Anterior cingulate cortex (tissue), 58 donors: ENCODE data around the gene PML.

Experiments used
- DNase-seq, 58 donors: peaks; one replicate each; lab custom pipeline; 2025; lab: John Stamatoyannopoulos, UW

Gene PML

GRCh38 chr15:73983211-73983727, 11.2 kb upstream of the PML start:
- peak in 6 of 58 donors; percentile 10 to 63 (median 20) for DNase-seq

GRCh38 chr15:73983773-73984172, 10.7 kb upstream of the PML start:
- peak in 1 of 58 donors; percentile 21 for DNase-seq

- no peak for DNase-seq
Observed at GRCh38 chr15:73984208-73984979, 10.1 kb upstream of the PML start.

DNA sequence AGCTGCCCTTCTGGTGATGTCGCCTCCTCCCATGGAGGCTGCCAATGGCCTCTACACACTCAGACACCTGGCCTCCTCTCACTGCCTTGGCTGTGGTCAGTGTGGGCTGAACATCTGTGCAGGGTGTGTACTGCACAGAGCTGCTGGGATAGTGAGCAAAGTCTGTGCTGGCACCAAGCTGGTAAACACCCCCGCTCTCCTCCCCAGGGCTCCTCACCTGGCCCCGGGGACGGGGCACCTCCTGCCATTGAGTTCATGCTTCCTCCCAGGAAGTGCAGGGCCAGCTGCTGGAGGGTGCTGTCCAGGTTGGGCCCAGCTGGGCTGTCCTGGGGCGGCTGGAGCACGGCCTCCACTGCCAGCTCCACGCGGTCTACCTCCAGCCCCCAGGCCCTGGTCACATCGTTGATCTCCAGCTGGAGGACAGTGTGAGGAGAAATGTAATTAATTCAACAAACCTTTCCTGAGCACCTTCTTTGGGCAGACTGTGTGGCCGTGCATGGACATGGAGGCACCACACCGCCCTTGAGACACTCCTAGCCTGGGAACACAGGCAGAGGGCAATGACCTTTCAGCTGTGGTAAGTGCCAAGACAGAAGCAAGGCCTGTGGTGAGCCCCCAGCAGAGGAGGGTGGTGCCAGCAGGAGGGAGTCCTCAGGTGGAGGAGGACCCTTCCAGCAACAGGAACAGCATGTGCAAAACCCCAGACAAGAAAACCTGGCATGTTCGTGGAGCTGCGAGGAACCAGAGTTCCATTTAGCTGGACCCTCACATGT, 9.2 kb upstream of the PML start:
- no peak for DNase-seq

GRCh38 chr15:73986055-73986775, 8.3 kb upstream of the PML start:
- DNase-seq = peak in 1 of 58 donors; percentile 16

GRCh38 chr15:73986776-73987056, 7.8 kb upstream of the PML start:
- no peak for DNase-seq

- no peak for DNase-seq
Observed at GRCh38 chr15:73987250-73987649, 7.3 kb upstream of the PML start.

GRCh38 chr15:73987681-73988444, 6.7 kb upstream of the PML start:
- no peak for DNase-seq

DNA sequence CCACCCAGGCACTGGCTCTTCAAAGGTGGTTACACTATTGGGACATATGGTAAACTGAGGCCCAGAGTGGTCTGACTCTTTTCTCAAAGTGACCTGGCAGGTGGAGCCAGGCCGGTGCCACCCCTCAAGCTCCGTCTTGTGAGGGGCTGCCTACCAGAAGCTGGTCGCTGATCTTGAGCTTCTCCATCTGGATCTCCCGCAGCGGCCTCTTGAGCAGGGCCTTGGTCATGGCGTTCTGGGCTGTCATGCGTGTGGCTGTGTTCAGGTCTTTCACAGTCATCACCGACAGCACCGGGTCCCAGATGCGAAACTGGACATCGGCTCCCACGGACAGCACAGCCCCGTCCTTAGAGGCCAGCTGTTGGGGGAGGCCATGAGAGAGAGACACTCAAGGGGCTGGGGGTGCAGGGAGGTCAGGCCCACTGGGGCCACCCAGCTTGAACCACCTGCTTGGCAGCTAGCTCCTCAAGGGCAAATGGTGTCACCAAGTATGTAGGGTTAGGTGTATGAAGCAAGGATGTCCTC, 6.0 kb upstream of the PML start:
- DNase-seq = no peak

DNA sequence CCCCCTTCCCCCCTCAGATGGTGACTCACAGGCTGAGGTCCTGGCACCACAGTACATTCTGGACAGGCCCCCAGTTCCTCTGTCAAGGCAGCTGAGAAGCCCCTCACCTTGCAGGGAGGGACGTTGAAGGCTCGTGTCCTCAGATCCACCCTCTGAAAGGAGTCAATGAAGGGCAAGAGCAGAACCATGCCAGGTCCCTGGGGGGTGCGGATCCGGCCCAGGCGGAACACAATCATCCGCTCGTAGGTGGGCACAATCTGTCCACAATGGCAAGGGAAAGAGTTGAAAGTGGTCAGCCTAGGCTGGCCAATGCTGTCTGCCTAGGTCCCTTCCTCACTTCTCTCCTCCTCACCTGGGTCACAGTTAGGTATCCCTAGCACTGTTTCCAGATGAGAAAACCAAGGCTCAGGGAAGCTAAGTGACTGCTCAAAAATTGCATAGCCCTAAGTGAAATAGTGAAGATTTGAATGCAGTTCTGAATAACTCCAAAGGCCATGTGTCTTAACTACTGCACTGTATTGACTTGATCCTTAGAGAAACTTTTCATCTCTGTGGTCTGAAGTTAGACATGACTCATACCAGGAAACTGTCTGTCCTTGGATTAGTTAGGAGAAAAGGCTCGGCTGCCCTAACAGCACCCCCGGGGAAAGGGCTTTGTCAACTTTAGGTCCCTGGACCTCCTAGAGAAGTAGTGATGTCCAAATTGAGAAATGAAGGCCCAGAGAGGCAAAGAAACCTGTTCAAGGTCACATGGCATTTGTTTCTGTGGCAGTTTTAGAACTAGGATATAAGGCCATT, 5.3 kb upstream of the PML start:
- no peak for DNase-seq

DNA sequence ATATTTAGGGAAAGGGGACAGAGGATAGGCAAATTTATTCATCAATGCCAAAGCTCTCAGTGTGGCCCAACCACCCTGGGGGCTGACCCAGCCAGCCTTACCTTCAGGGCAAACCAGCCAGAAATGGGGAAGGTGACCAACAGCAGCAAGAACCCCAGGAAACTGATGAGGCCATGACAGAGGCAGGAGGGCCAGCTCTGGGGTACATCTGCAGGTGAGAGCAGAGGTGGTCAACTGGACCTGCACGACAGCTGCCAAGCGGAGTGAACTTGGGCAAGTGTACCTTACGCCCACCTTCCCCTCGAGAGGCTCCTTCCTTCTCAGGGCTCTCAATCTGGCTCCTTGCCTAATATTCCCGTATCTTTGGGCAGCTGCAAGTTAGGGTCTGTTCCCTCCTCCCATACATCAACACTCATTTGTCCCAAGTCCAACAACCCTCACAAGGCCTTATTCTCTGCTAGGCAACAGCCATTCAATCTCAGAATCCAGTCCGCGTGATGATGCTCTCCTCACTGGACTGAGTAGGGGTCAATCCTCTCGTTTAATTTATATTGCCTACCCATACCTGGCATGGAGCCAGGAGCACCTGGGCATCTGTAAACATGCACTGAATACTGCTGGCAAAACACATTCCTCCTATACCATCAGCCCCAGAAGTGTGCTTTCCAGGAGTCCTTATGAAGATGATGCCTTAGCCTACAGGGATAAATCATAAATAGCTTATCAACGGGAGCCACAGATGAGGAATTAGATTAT, 4.1 kb upstream of the PML start:
- DNase-seq = no peak

DNA sequence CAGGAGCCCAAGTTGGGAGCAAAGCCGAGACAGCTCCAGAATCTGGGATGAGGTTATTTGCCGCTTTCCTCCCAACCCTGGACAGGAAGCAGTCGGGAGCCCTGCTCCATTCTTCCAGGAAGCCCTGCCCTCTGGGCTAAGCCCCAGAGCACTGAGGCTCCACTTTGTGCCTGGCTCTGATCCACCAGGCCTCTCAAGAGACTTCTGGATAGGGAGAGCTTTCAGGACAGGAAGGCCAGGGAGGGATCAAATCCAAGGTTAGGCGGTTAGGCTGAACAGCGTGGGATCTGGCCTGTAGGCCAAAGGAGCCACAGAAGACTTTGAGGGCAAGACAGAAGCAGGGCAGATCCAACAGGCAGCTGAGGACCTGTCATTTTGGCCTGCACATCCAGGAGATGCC, 3.3 kb upstream of the PML start:
- peak in 39 of 58 donors; percentile 7 to 74 (median 34) for DNase-seq

GRCh38 chr15:73991726-73992593, 2.6 kb upstream of the PML start, which contains the start of gene STOML1:
TSS of gene STOML1 (minus strand) at chr15:73992295. CDS start at chr15:73992223, 72 bp downstream.
- peak; percentile 37 to 92 (median 82) for DNase-seq

GRCh38 chr15:73992594-73992898, 2.0 kb upstream of the PML start:
- DNase-seq = no peak

DNA sequence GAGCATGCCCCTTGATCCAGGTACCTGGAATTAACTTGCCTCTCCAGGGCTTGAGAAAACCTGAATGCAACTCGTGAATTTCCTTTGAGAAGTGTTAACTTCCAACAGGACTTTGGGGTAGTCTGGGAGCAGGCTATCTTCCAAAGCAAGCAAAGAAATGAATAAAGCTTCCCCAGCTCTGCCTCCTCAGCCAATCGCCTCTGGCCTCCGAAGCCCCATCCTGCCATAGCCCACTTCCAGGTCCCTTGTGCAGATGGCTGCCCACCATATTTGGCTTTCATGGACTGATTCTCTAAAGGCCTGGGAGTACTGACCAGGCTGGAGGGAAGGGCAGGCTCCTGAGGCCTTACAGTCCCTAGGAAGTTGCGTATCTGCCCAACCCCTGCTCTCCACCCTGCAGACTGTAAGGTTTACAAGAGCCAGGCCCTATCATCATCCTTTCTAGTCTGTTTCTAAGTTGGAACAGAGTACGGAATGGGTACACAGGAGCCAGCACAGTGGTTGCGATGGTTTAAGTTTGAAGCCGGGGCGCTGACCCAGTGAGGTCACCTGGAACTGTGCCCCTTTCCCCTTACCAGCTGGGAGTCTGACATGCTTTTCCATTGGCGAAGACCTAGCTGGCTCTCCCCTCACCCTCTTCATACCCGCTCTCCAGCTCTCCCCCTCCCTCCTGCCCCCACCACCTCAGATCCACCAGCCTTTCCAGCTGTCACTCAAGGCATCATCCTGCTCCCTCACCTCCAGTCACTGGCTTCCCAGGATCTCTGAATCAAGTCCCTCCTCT, 1.1 kb upstream of the PML start:
- no peak for DNase-seq

DNA sequence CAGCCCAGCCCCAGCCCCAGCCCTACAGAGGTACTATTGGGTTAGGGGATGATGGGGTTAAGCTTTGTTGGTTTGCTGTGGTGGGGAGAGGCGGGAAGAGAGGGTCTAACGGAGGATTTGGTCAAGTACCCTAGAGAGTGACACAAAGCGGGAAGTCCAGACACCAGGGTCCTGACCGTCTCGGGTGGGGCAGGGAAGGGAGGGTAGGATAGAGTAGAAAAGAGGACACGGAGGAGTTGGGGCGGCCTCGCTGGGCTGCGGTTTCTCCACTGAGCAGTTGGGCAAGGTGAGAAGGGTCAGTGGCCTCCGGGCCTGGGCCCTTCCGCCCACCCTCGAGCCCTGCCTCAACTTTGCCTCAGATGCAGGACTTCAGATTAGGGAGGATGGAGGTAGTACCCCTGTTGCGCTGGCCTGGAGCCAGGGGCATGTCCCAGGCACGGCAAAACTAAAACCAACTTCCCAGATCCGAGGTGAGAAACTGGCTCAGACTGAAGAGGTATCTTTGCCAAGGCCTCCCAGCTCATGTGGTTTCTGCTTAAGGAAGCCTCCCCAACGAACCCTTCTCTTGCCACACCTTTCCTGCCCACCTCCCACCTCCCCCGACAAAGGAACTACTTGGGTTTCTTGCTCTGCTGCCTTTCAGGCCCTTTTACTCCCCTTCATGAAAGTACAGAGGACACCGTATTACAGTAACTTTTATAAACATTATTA, 551 bp downstream of the PML start:
- DNase-seq = peak in 7 of 58 donors; percentile 21 to 53 (median 31)
